Sigmoid colon (tissue), 7 donors: ENCODE data around the gene ECHS1. TPM values are rescaled to one million over a fixed set of nuclear protein-coding genes. Genes with fewer than 3 reads are reported as not detected.

Source experiments
- DNase-seq: peaks from one replicate; pipeline ENCODE4 v3.0.0-alpha.2; 2019
- H3K27ac ChIP-seq, 4 donors: fragments of 200-600 bp; sonication (generic); one replicate each; pipeline ENCODE4 v1.5.1; 2016 to 2019; ENCODE audit warnings: mild to moderate bottlenecking in 1 of 4
- H3K27me3 ChIP-seq, 3 donors: fragments of 200-600 bp; sonication (generic); one replicate each; pipeline ENCODE4 v1.5.1; 2019; ENCODE audit warnings: mild to moderate bottlenecking in 1 of 3
- H3K36me3 ChIP-seq, 4 donors: fragments of 200-600 bp; sonication (generic); one replicate each; pipeline ENCODE4 v1.5.1; 2016 to 2019
- H3K4me1 ChIP-seq, 4 donors: fragments of 200-600 bp; sonication (generic); one replicate each; pipeline ENCODE4 v1.5.1; 2017 to 2019
- H3K4me3 ChIP-seq, 4 donors: fragments of 200-600 bp; sonication (generic); one replicate each; pipeline ENCODE4 v1.5.1; 2017 to 2019; ENCODE audit warnings: mild to moderate bottlenecking in 2 of 4, moderate library complexity in 1 of 4
- H3K9me3 ChIP-seq, 4 donors: fragments of 200-600 bp in 3 of 4; sonication (generic) in 3 of 4; one replicate each; pipeline versions ENCODE4 v1.5.1 to v1.6.1; 2013 to 2019
- CTCF ChIP-seq, 4 experiments: fragments of 450-650 bp in 3 of 4; fragments of 200-600 bp in 1 of 4; IDR thresholded peaks; one replicate each; pipeline ENCODE4 v1.5.1; 2016 to 2019; ENCODE audit warnings: antibody characterized with exemption in 4 of 4, mild to moderate bottlenecking in 3 of 4, moderate library complexity in 2 of 4
- EP300 ChIP-seq, 4 donors: sonication (generic); formaldehyde crosslinking; IDR thresholded peaks; one replicate each; pipeline ENCODE4 v1.6.1; 2017; ENCODE audit warnings: antibody characterized with exemption in 4 of 4
- POLR2A ChIP-seq, 2 donors: fragments of 450-650 bp; IDR thresholded peaks; one replicate each; pipeline ENCODE4 v1.6.1; 2016; ENCODE audit warnings: antibody characterized with exemption in 2 of 2, mild to moderate bottlenecking in 2 of 2, moderate library complexity in 2 of 2
- POLR2AphosphoS5 ChIP-seq, 4 donors: sonication (generic); formaldehyde crosslinking; IDR thresholded peaks; one replicate each; pipeline ENCODE4 v1.6.1; 2017; ENCODE audit warnings: antibody characterized with exemption in 4 of 4
- WGBS, 2 donors: extraction: QIAGEN DNeasy Blood & Tissue Kit; methylation state at CpG; one replicate each; pipeline ENCODE4 v1.1.7; 2013; 5-methylcytosine and 5-hydroxymethylcytosine counted together
- intact Hi-C: fragments of 100-400 bp; cut with DNase I; formaldehyde crosslinking; loops from one replicate; pipeline ENCODE4 v1.15.1; 2023
- polyA plus RNA-seq, 3 donors: library from polyadenylated mRNA; stranded (reverse); fragments of 200-250 nt; gene quantifications; one replicate each; pipeline ENCODE4 v1.2.3, GENCODE V29; 2013
- total RNA-seq, 4 donors: library from RNA; depleted of rRNA; stranded (reverse); fragments of >200 nt; gene quantifications; one replicate each; pipeline ENCODE4 v1.1.0, GENCODE V29; 2016
- donor health status: healthy with polysubstance abuse.
- donor health status: Bipolar disorder and iron deficiency.
- donor health status: healthy.

The ECHS1 gene
- total and polyA plus RNA-seq, 7 donors, result 58.6 to 360 (median 87.0) TPM

DNA sequence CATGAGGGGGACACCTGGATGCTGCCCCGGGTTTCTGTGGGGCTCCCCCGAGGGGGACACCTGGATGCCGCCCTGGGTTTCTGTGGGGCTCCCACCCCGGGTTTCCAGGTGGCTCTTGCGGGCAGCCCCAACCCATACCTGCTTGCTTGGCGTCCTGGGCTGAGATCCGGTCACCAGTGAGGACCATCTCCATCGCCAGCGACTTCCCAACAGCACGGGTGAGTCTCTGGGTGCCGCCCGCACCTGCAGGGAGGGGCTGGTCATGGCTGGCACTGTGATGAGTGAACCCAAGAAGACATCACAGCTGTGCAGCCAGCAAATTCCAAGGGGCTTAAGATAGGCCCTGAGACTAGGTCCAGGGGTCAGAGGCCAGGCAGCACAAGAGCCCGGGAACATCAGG is 6.4 kb downstream of the ECHS1 start:
- H3K27me3 ChIP-seq, result no peaks in the 10 kb centered on the region
- intact Hi-C loops, result no loop called here
- no peak overlapping the region for H3K27ac ChIP-seq
- 95 to 96% methylated on average over 13 of the region's 13 CpGs for WGBS, 2 donors
- H3K36me3 ChIP-seq, result peaks cover 33 to 87% (median 54%) of the 10 kb centered on the region in 4 donors
- no peak for DNase-seq
- H3K9me3 ChIP-seq, result no peaks in the 10 kb centered on the region
- H3K4me3 ChIP-seq, result no peak overlapping the region
- TF ChIP-seq EP300 (IDR thresholded peaks at IDR 0.05), result no peak
- TF ChIP-seq POLR2AphosphoS5 (IDR thresholded peaks at IDR 0.05), result no peak
- TF ChIP-seq POLR2A (IDR thresholded peaks at IDR 0.05), result no peak
- TF ChIP-seq CTCF (IDR thresholded peaks at IDR 0.05), result no peak
- H3K4me1 ChIP-seq, result peaks cover 0 to 3% (median under 1%) of the 10 kb centered on the region in 4 donors

- no peak for DNase-seq
- Histone ChIP-seq H3K27ac (no peak overlapping the region), H3K4me3 (no peak overlapping the region), H3K4me1 (no peaks in the 10 kb centered on the region), H3K9me3 (no peaks in the 10 kb centered on the region), H3K27me3 (no peaks in the 10 kb centered on the region), H3K36me3 (peaks cover 33 to 89% (median 54%) of the 10 kb centered on the region in 4 donors)
- intact Hi-C loops, result no loop called here
- WGBS, 2 donors, result 86 to 87% methylated on average over 17 of the region's 17 CpGs
- TF ChIP-seq POLR2AphosphoS5 (IDR thresholded peaks at IDR 0.05), result no peak
- no peak for TF ChIP-seq POLR2A (IDR thresholded peaks at IDR 0.05)
- TF ChIP-seq EP300 (IDR thresholded peaks at IDR 0.05), result no peak
- TF ChIP-seq CTCF (IDR thresholded peaks at IDR 0.05), result no peak
Measured at GRCh38 chr10:133366130-133366478, 7.0 kb downstream of the ECHS1 start.

DNA sequence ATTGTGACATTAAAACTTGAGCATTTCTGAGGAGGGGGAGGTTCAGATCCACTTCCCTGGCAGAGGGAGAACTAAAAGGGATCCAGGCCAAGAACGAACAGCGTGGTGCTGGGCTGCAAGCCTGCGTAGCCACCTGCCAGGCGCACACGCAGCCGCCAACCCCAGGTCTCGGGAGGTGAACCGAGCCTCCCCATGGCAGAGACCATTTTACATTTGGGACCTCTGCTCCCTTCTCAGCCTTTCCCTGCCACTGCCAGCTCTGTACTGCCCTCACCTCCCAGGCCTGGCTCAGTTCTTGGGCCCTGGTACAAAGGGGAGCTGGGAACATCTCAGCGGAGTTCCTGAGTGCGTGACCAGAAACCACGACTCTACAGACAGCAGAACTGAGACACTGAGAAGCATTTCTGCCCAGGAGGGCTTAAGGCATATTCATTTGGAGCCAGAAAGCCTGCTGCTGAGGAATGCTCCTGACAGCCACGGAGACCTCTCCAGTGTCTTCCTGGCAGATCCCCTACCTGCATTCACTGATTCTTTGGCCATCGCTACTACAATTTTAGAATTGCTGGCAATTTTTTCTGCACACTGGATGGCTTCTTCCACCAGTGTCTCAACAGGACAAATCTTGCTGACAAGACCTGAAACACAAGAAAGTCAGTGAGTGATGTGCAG is 7.6 kb downstream of the ECHS1 start:
- WGBS, 2 donors, result 83 to 88% methylated on average over 13 of the region's 13 CpGs
- H3K27me3 ChIP-seq, result no peaks in the 10 kb centered on the region
- H3K4me3 ChIP-seq, result no peak overlapping the region
- H3K4me1 ChIP-seq, result no peaks in the 10 kb centered on the region
- TF ChIP-seq EP300 (IDR thresholded peaks at IDR 0.05) (no peak), CTCF (IDR thresholded peaks at IDR 0.05) (no peak), POLR2A (IDR thresholded peaks at IDR 0.05) (no peak), POLR2AphosphoS5 (IDR thresholded peaks at IDR 0.05) (no peak)
- DNase-seq, result no peak
- no peaks in the 10 kb centered on the region for H3K9me3 ChIP-seq
- intact Hi-C loops, result no loop called here
- H3K36me3 ChIP-seq, result peaks cover 33 to 86% (median 52%) of the 10 kb centered on the region in 4 donors
- no peak overlapping the region for H3K27ac ChIP-seq

DNA sequence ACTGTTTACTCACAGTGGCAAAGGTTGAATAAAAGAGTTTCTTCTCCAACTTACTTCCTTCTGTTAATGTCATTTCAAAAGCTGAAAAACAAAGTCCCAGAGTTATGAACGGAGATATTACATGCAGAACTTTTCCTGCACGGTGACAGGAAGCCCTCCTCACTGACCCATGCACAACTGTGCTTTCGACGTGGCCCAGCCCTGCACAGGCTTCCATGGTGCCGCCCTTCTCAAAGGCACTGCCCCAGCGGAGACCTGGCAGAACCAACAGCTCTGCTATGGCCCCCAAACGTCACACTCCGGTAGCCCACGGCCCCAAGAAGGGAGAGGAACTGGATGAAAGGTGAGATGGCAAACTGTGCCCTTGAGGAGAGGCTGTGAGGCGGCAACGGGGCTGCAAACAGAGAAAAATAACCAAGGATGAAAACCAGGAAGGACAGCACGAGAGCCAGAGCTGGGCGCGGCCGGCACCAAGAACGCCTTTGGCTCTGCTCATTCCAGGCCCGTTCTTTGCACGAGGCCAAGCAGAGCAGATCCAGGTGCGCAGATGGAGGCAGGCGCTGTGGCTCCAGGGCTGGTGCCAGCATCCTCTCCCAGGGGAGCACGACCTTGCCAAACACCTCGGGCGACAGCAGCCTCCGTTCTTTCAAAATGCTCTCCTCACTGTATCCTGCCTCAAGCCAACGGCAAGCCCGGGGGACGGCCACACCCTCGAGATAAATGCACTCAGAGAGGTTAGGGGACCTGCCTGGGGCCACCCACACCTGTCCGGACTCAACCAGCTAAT is 8.3 kb downstream of the ECHS1 start:
- Histone ChIP-seq H3K4me3 (no peak overlapping the region), H3K27me3 (no peaks in the 10 kb centered on the region), H3K36me3 (peaks cover 26 to 79% (median 45%) of the 10 kb centered on the region in 4 donors), H3K27ac (no peak overlapping the region), H3K4me1 (no peaks in the 10 kb centered on the region), H3K9me3 (no peaks in the 10 kb centered on the region)
- WGBS, 2 donors, result 24 to 76% methylated on average over 29 of the region's 29 CpGs
- TF ChIP-seq POLR2AphosphoS5 (IDR thresholded peaks at IDR 0.05), result no peak
- TF ChIP-seq POLR2A (IDR thresholded peaks at IDR 0.05), result no peak
- no peak for TF ChIP-seq CTCF (IDR thresholded peaks at IDR 0.05)
- no peak for TF ChIP-seq EP300 (IDR thresholded peaks at IDR 0.05)
- no peak for DNase-seq
- intact Hi-C loops, result no loop called here
